Glutamatergic neuron (in vitro differentiated cells): Measurements from ENCODE around the gene PRLR. TPM values are rescaled to one million over a fixed set of nuclear protein-coding genes. Genes with fewer than 3 reads are reported as not detected.

Experiments used
- DNase-seq: peaks from one replicate; pipeline ENCODE4 v3.0.0; 2022
- H3K27ac Mint-ChIP-seq: one replicate; pipeline ENCODE4 v1.8.0; 2020; ENCODE audit warnings: mild to moderate bottlenecking, mixed read lengths, inconsistent platforms; ENCODE audit not compliant: unreplicated experiment
- H3K27me3 Mint-ChIP-seq: one replicate; pipeline ENCODE4 v1.8.0; 2020; ENCODE audit warnings: mild to moderate bottlenecking, moderate library complexity, mixed read lengths, inconsistent platforms; ENCODE audit not compliant: unreplicated experiment
- H3K36me3 Mint-ChIP-seq: one replicate; pipeline ENCODE4 v1.8.0; 2020; ENCODE audit warnings: mild to moderate bottlenecking, mixed read lengths, inconsistent platforms; ENCODE audit not compliant: unreplicated experiment
- H3K4me1 Mint-ChIP-seq: one replicate; pipeline ENCODE4 v1.8.0; 2020; ENCODE audit warnings: mild to moderate bottlenecking, low read depth, mixed read lengths, inconsistent platforms; ENCODE audit not compliant: unreplicated experiment
- H3K4me3 Mint-ChIP-seq: one replicate; pipeline ENCODE4 v1.8.0; 2020; ENCODE audit warnings: mild to moderate bottlenecking, mixed read lengths, inconsistent platforms; ENCODE audit not compliant: unreplicated experiment
- H3K9me3 Mint-ChIP-seq: one replicate; pipeline ENCODE4 v1.8.0; 2020; ENCODE audit warnings: mild to moderate bottlenecking, moderate library complexity, mixed read lengths, inconsistent platforms; ENCODE audit not compliant: unreplicated experiment
- CTCF ChIP-seq: fragments of 200-600 bp; sonication (generic); IDR thresholded peaks from one replicate; pipeline ENCODE4 v1.5.0; 2021; ENCODE audit not compliant: partially characterized antibody, unreplicated experiment
- total RNA-seq: library from RNA; stranded (reverse); fragmentation: NEBNext Ultra II Directional; extraction: Animal tissue kit (Norgen Biotek cat#: 25700); gene quantifications from one replicate; pipeline ENCODE4 v1.2.1, GENCODE V29; 2021; ENCODE audit not compliant: unreplicated experiment

Gene PRLR
- total RNA-seq, 1 donor from 2014 or later: not detected

GRCh38 chr5:35151146-35151920, 79.0 kb downstream of the PRLR start:
- H3K4me1 Mint-ChIP-seq: no peaks in the 10 kb centered on the region
- no peak for TF ChIP-seq CTCF
- DNase-seq: no peak
- H3K27ac Mint-ChIP-seq: no peak overlapping the region
- H3K36me3 Mint-ChIP-seq: no peaks in the 10 kb centered on the region
- no peak overlapping the region for H3K4me3 Mint-ChIP-seq
- no peaks in the 10 kb centered on the region for H3K27me3 Mint-ChIP-seq
- peaks cover 2% of the 10 kb centered on the region for H3K9me3 Mint-ChIP-seq

- no peaks in the 10 kb centered on the region for H3K27me3 Mint-ChIP-seq
- no peaks in the 10 kb centered on the region for H3K36me3 Mint-ChIP-seq
- no peaks in the 10 kb centered on the region for H3K4me1 Mint-ChIP-seq
- no peak overlapping the region for H3K27ac Mint-ChIP-seq
- DNase-seq: no peak
- H3K4me3 Mint-ChIP-seq: no peak overlapping the region
- no peak for TF ChIP-seq CTCF
- no peaks in the 10 kb centered on the region for H3K9me3 Mint-ChIP-seq
These were observed 81.2 kb downstream of the PRLR start for GRCh38 chr5:35149041-35149440.

GRCh38 chr5:35146406-35146805, 83.9 kb downstream of the PRLR start:
- no peak overlapping the region for H3K27ac Mint-ChIP-seq

GRCh38 chr5:35145691-35146317, 84.5 kb downstream of the PRLR start:
- Mint-ChIP-seq H3K4me3 (no peak overlapping the region), H3K4me1 (no peaks in the 10 kb centered on the region), H3K27ac (no peak overlapping the region), H3K27me3 (no peaks in the 10 kb centered on the region), H3K9me3 (no peaks in the 10 kb centered on the region), H3K36me3 (no peaks in the 10 kb centered on the region)
- no peak for DNase-seq
- no peak for TF ChIP-seq CTCF

More at GRCh38 chr5:35146406-35146805, 83.9 kb downstream of the PRLR start:
- H3K4me3 Mint-ChIP-seq: no peak overlapping the region
- no peak for DNase-seq
- no peaks in the 10 kb centered on the region for H3K4me1 Mint-ChIP-seq
- H3K9me3 Mint-ChIP-seq: no peaks in the 10 kb centered on the region
- H3K36me3 Mint-ChIP-seq: no peaks in the 10 kb centered on the region
- TF ChIP-seq CTCF: no peak
- no peaks in the 10 kb centered on the region for H3K27me3 Mint-ChIP-seq

GRCh38 chr5:35145012-35145411, 85.3 kb downstream of the PRLR start:
- H3K9me3 Mint-ChIP-seq: no peaks in the 10 kb centered on the region
- DNase-seq: no peak
- H3K27me3 Mint-ChIP-seq: no peaks in the 10 kb centered on the region
- H3K4me1 Mint-ChIP-seq: no peaks in the 10 kb centered on the region
- no peak for TF ChIP-seq CTCF
- no peaks in the 10 kb centered on the region for H3K36me3 Mint-ChIP-seq
- H3K27ac Mint-ChIP-seq: no peak overlapping the region
- no peak overlapping the region for H3K4me3 Mint-ChIP-seq
